HepG2 (cell line): ENCODE results near the gene IL1RL2. TPM values are rescaled to one million over a fixed set of nuclear protein-coding genes. Genes with fewer than 3 reads are reported as not detected.

Experiments
- AGO2 ChIP-seq: fragments of 200-400 bp; formaldehyde crosslinking; optimal IDR thresholded peaks from 2 replicates; pipeline ENCODE3; 2017; ENCODE audit warnings: mild to moderate bottlenecking, low read depth, low read length, moderate library complexity
- CHD2 ChIP-seq: IDR thresholded peaks from 2 replicates; pipeline ENCODE4 v1.6.1; 2011; ENCODE audit warnings: low read depth, low read length, improper control_type of control experiment
- POLR2AphosphoS2 ChIP-seq: IDR thresholded peaks from 2 replicates; pipeline ENCODE4 v1.6.1; 2011; ENCODE audit warnings: low read depth, low read length, improper control_type of control experiment
- REPIN1 ChIP-seq: sonication (generic); formaldehyde crosslinking; IDR thresholded peaks from 2 replicates; pipeline ENCODE4 v1.8.0; 2022; ENCODE audit warnings: missing genetic modification reagents, low read depth, mild to moderate bottlenecking, borderline replicate concordance
- SPEN ChIP-seq: sonication (generic); formaldehyde crosslinking; IDR thresholded peaks from 2 replicates; pipeline ENCODE4 v1.5.1; 2020; ENCODE audit warnings: low read depth, mild to moderate bottlenecking, missing genetic modification reagents
- ZFYVE20 ChIP-seq: sonication (generic); formaldehyde crosslinking; IDR thresholded peaks from 2 replicates; pipeline ENCODE4 v1.8.0; 2023; ENCODE audit warnings: low read depth, mild to moderate bottlenecking, moderate library complexity, missing genetic modification reagents, borderline replicate concordance
- ZKSCAN5 ChIP-seq: sonication (generic); formaldehyde crosslinking; IDR thresholded peaks from 2 replicates; pipeline ENCODE4 v1.5.1; 2020; ENCODE audit warnings: mild to moderate bottlenecking, missing genetic modification reagents
- ZNF251 ChIP-seq: sonication (generic); formaldehyde crosslinking; IDR thresholded peaks from 2 replicates; pipeline ENCODE4 v1.9.0; 2021; ENCODE audit warnings: mild to moderate bottlenecking, missing genetic modification reagents
- polyA plus RNA-seq, 8 experiments: library from polyadenylated mRNA; depleted of rRNA in 3 of 8; stranded (reverse) in 7 of 8; unstranded in 1 of 8; fragments of >200 nt; fragmentation: Illumina TruSeq in 4 of 8; extraction: Trizol in 4 of 8; gene quantifications; 2 replicates each; pipeline versions ENCODE4 v1.2.1 to v1.2.3, GENCODE V29; 2011 to 2016; ENCODE audit warnings: low read depth in 4 of 8, missing spikeins in 1 of 8, mixed read lengths in 1 of 8; ENCODE audit not compliant: insufficient read depth in 1 of 8
- total RNA-seq, 5 experiments: library from RNA; depleted of rRNA; stranded (reverse); fragments of >200 nt; fragmentation: Illumina TruSeq; extraction: Trizol; gene quantifications; 2 replicates each; pipeline ENCODE4 v1.2.3, GENCODE V29; 2016; ENCODE audit warnings: low read depth in 1 of 5
- TF ChIP-seq, protein P1 (sequence below): sonication (generic); formaldehyde crosslinking; IDR thresholded peaks from 2 replicates; pipeline ENCODE4 v1.8.0; 2022; ENCODE audit warnings: mild to moderate bottlenecking, missing genetic modification reagents; ENCODE audit not compliant: insufficient replicate concordance
- TF ChIP-seq, protein P2 (sequence below): sonication (generic); formaldehyde crosslinking; IDR thresholded peaks from 2 replicates; pipeline ENCODE4 v1.4.0; 2020; ENCODE audit warnings: mild to moderate bottlenecking, missing genetic modification reagents, borderline replicate concordance
- TF ChIP-seq, protein P3 (sequence below): sonication (generic); formaldehyde crosslinking; IDR thresholded peaks from 2 replicates; pipeline ENCODE4 v1.4.0; 2020; ENCODE audit warnings: mild to moderate bottlenecking, missing genetic modification reagents
- TF ChIP-seq, protein P4 (sequence below): sonication (generic); formaldehyde crosslinking; IDR thresholded peaks from 2 replicates; pipeline ENCODE4 v1.8.1; 2023; ENCODE audit warnings: mild to moderate bottlenecking, missing genetic modification reagents

Gene IL1RL2
- total and polyA plus RNA-seq, 2 of the 13 experiments (the other 11 are each of a cell fraction or from before 2014, with no cell fraction given), result 0.03 TPM; not detected in 1

DNA sequence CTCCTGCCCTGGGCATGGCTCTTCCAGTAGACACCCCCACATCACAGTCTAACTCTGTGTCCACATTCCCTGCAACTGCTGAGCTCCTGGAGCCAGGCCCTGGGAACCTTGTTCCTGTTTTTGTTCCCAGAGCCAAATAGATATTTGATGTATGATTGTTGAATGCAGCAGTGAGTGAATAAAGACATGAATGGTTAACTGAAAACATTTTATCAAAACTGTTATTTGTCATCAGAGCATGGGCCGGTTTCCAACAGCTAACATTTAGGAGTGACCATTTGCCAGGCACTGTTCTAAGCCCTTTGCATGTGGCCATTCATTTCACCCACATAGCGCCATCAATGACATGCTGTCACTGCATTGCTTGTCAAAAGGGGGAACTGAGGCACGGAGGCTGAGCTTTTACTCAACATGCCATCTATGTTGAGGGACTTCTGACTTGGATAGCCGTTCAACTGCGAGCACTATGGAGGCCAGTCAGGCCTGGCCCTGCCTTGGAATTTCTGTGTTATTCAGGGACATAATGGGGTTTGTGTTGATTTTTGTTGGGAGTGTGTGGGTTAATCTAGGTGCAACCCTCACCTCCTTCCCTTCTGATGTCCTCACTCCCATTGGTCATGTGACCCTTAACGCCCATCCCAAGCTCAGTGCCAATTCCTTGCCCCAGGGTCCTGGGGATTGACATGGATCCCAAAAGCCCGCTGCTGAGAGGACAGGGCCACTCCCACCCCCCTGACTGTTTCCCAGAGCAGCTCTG lies 31.7 kb upstream of the IL1RL2 start (continued):
- TF ChIP-seq, protein P1, sequence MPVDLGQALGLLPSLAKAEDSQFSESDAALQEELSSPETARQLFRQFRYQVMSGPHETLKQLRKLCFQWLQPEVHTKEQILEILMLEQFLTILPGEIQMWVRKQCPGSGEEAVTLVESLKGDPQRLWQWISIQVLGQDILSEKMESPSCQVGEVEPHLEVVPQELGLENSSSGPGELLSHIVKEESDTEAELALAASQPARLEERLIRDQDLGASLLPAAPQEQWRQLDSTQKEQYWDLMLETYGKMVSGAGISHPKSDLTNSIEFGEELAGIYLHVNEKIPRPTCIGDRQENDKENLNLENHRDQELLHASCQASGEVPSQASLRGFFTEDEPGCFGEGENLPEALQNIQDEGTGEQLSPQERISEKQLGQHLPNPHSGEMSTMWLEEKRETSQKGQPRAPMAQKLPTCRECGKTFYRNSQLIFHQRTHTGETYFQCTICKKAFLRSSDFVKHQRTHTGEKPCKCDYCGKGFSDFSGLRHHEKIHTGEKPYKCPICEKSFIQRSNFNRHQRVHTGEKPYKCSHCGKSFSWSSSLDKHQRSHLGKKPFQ (CRISPR knock-in tag), result no peak
- TF ChIP-seq AGO2, result peak; percentile 48
- TF ChIP-seq ZFYVE20, result no peak
- TF ChIP-seq, protein P2, sequence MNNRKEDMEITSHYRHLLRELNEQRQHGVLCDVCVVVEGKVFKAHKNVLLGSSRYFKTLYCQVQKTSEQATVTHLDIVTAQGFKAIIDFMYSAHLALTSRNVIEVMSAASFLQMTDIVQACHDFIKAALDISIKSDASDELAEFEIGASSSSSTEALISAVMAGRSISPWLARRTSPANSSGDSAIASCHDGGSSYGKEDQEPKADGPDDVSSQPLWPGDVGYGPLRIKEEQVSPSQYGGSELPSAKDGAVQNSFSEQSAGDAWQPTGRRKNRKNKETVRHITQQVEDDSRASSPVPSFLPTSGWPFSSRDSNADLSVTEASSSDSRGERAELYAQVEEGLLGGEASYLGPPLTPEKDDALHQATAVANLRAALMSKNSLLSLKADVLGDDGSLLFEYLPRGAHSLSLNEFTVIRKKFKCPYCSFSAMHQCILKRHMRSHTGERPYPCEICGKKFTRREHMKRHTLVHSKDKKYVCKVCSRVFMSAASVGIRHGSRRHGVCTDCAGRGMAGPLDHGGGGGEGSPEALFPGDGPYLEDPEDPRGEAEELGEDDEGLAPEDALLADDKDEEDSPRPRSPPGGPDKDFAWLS, result no peak
- no peak for TF ChIP-seq SPEN
- TF ChIP-seq, protein P3, sequence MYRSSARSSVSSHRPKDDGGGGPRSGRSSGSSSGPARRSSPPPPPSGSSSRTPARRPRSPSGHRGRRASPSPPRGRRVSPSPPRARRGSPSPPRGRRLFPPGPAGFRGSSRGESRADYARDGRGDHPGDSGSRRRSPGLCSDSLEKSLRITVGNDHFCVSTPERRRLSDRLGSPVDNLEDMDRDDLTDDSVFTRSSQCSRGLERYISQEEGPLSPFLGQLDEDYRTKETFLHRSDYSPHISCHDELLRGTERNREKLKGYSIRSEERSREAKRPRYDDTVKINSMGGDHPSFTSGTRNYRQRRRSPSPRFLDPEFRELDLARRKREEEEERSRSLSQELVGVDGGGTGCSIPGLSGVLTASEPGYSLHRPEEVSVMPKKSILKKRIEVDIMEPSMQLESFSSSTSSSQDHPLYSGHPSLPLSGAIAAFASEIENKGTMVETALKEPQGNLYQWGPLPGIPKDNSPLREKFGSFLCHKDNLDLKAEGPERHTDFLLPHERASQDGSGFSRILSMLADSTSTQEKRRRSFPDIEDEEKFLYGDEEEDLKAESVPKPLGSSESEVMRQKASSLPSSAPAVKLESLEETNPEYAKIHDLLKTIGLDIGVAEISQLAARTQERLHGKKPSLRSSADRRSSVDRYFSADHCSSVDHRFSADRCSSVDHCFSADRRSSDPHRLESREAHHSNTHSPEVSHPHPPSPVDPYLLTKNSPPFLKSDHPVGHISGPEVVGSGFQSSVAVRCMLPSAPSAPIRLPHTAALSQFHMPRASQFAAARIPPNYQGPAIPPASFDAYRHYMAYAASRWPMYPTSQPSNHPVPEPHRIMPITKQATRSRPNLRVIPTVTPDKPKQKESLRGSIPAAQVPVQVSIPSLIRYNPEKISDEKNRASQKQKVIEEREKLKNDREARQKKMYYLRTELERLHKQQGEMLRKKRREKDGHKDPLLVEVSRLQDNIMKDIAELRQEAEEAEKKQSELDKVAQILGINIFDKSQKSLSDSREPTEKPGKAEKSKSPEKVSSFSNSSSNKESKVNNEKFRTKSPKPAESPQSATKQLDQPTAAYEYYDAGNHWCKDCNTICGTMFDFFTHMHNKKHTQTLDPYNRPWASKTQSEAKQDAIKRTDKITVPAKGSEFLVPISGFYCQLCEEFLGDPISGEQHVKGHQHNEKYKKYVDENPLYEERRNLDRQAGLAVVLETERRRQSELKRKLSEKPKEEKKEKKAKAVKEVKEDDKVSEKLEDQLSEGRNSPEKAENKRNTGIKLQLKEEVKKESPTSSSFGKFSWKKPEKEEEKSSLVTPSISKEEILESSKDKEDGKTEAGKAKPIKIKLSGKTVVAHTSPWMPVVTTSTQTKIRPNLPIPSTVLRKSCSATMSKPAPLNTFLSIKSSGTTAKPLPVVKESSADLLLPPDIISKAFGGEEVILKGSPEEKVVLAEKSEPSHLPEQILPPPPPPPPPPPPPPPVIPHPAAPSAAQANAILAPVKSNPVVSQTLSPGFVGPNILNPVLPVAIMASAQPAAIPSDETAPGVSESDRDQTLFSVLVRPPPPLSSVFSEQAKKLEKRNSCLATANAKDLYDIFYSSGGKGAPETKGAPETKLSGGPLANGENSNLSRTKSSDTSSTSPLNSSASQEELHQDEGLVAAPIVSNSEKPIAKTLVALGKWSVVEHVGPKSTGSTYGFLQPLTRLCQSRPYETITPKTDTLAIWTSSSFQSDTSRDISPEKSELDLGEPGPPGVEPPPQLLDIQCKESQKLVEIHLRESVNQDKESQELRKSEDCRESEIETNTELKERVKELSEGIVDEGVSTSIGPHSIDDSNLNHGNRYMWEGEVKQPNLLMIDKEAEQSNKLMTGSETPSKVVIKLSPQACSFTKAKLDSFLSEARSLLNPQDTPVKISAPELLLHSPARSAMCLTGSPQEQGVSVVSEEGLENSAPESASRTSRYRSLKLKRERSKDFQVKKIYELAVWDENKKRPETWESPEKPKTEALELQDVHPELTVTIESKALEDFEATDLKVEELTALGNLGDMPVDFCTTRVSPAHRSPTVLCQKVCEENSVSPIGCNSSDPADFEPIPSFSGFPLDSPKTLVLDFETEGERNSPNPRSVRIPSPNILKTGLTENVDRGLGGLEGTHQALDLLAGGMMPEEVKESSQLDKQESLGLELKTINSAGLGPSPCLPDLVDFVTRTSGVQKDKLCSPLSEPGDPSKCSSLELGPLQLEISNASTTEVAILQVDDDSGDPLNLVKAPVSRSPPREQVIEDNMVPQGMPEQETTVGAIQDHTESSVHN, result peak; percentile 45; the same call in 1 of the 2 replicates
- TF ChIP-seq ZNF251 (CRISPR knock-in tag), result no peak
- no peak for TF ChIP-seq REPIN1 (CRISPR knock-in tag)
- TF ChIP-seq POLR2AphosphoS2, result no peak
- no peak for TF ChIP-seq CHD2
- TF ChIP-seq ZKSCAN5, result 0 out of 2 replicates have a peak, but pooled peaks have one; percentile 54
- TF ChIP-seq, protein P4, sequence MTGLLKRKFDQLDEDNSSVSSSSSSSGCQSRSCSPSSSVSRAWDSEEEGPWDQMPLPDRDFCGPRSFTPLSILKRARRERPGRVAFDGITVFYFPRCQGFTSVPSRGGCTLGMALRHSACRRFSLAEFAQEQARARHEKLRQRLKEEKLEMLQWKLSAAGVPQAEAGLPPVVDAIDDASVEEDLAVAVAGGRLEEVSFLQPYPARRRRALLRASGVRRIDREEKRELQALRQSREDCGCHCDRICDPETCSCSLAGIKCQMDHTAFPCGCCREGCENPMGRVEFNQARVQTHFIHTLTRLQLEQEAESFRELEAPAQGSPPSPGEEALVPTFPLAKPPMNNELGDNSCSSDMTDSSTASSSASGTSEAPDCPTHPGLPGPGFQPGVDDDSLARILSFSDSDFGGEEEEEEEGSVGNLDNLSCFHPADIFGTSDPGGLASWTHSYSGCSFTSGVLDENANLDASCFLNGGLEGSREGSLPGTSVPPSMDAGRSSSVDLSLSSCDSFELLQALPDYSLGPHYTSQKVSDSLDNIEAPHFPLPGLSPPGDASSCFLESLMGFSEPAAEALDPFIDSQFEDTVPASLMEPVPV (CRISPR knock-in tag), result 0 out of 2 replicates have a peak, but pooled peaks have one; percentile 37
